HG03139 (cell line): Measurements from ENCODE around the gene KATNAL1.
"Not testable (repeated sequence)": the region's sequence is repeated elsewhere in the genome, so short reads cannot be mapped to it uniquely, and the experiment has no call there.

Source experiments
- ATAC-seq: cut with Tn5 transposase; IDR thresholded peaks from one replicate; pipeline ENCODE4 v1.9.1; 2021; ENCODE audit not compliant: unreplicated experiment

Gene KATNAL1

DNA sequence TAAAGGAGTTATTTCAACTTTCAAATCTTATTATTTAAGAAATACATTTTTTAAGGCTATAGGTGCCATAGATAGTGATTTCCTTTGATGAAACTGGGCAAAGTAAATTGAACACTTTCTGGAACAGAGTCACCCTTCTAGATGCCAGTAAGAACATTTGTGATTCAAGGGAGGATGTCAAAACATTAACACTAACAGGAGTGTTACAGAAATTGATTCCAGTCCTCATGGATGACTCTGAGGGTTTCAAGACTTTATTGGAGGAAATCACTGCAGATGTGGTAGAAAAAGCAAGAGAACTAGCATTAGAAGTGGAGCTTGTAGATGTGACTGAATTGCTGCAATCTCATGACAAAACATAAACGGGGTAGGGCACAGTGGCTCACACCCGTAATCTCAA is 12.2 kb downstream of the KATNAL1 start:
- ATAC-seq: no peak

DNA sequence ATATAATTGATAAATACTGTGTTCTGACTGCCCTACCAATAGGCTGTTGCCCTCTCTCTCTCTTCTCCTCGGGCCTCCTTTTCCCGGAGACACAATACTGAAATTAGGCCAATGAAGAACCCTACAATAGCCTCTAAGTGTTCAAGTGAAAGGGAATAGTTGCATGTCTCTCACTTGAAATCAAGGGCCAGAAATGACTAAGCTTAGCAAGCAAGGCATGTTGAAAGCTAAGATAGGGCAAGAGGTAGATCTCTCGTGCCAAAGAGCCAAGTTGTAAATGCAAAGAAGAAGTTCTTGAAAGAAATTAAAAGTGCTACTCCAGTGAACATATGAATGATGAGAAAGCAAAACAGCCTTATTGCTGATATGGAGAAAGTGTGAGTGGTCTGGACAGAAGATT is 13.3 kb downstream of the KATNAL1 start:
- no peak for ATAC-seq

DNA sequence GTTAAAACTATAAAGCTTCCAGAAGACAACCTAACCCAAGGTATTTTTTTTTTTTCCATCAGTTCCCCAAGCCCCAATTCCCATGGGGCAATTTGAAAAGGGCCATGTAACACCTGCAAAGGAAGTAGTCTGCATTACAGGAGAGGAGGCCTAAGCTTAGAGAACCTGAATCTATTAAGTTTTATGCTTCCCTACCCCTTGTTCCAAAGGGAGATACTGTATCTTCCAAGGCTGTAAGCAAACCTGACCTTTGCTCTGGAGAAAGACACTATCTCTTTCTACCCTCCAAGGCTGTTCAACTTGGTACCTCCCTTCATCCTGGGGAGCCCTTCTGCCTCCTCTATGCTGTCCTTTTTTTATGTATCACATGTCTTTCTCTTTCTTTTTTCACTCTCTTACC is 15.0 kb downstream of the KATNAL1 start:
- no peak for ATAC-seq

DNA sequence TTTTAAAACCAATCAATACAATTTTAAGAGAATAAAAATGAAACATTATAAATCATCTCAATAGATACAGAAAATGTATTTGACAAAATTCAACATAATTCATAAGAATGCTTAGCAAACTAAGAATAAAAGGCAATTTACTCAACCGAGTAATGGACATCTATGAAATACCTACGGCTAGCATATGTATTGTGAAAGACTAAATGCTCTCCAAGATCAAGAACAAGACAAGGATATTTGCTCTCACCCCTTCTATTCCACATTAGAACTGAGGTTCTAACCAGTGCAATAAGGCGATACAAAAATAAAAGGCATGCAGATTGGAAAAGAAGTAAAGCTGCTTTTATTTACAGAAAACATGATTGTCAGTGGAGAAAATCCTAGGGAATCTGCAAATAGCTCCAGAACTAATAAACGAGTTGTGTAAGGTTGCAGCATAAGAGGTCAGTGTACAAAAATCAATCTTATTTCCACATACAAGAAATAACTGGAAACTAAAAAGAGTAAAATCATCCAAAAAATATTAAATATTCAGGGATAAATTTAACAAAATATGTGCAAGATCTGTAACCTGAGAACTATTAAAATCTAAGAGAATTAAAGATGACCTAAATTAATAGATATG is 16.4 kb downstream of the KATNAL1 start:
- ATAC-seq: no peak

DNA sequence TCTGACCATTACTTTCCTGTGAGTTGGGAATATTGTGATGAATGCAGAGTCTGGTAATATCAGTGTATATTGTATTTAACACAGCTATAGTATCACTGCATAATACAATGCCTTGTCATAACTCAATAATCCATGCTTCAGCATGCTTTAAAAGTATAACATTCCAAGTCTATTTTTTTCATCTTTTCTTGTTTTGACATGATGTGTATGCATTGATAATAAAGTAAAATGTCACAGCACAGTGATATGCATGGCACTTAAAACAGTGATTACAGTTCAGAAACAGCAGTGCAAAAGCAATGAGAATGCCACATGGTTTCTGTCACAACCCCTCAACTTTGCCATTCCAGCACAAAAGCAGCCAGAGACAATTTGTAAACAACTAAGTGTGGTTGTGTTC is 17.8 kb downstream of the KATNAL1 start:
- ATAC-seq: no peak

DNA sequence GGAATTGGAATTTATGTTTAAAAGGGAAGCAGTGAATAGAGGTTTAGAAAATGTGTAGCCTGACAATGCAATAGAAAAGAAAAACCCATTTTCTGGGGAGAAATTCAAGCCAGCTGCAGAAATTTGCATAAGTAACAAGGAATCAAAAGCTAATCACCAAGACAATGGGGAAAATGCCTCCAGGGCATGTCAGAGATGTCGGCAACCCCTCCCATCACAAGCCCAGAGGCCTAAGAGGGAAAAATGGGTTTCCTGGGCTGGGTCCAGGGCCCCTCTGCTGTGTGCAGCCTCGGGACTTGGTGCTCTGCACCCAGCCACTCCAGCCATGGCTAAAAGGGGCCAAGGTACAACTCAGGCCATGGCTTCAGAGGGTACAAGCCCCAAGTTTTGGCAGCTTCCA is 21.3 kb downstream of the KATNAL1 start:
- ATAC-seq: not testable (repeated sequence)

DNA sequence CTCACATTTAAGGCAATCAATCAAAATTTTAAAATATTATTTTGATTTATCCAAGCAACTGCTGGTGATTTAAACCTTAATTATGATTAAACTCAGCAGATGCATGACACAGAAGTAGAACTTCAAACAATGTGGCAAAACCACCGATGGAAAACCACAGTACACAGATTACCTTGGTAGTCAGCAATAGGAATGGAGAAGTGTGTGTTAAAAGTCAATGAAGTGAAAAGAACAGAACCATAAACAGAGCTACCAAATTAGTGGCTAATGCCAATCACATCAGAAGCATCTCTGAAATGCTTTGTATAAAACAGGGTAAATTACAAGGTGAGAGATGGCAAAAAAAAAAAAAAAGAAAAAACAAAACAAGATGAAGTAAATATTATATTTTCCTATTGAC is 31.2 kb downstream of the KATNAL1 start:
- ATAC-seq: no peak

DNA sequence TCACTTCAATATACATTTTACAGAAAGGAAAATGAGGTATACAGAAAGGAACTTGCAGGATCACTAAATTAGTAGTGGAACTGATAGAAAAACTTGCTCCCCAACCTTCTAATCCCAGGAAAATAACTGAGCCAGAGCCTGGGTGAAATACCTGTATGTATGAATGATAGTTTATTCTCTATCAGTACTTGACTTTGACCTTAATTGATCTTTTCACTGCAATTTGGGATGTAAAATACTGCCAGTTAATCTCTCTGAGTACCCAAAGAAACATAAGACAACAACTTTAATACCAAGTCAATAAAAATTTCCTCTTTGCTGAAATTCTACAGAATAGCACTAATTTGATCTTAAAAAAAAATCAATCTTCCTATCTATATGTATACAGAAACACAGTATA is 33.3 kb downstream of the KATNAL1 start:
- ATAC-seq: no peak

DNA sequence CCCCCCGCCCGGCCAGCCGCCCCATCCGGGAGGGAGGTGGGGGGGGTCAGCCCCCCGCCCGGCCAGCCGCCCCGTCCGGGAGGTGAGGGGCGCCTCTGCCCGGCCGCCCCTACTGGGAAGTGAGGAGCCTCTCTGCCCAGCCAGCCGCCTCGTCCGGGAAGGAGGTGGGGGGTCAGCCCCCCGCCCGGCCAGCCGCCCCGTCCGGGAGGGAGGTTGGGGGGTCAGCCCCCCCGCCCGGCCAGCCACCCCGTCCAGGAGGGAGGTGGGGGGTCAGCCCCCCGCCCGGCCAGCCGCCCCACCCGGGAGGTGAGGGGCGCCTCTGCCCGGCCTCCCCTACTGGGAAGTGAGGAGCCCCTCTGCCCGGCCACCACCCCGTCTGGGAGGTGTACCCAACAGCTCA is 37.3 kb downstream of the KATNAL1 start:
- ATAC-seq: not testable (repeated sequence)

DNA sequence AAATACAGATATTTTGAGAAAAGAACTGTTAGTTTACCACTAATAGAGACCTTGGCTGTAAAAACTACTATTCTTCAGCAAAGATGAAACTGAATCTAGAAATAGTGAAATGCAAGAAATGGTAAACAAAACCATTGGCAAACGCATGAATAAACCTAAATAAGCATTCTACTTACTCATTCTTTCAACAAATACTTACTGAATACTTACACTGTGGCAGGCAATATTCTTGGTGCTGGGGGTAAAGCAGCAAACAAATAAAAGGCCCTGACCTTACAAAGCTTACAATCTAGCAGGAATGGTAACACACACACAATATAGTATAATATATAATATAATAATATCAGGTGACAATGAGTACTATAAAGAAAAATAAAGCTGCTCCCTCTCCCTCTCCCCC is 38.7 kb downstream of the KATNAL1 start:
- no peak for ATAC-seq

DNA sequence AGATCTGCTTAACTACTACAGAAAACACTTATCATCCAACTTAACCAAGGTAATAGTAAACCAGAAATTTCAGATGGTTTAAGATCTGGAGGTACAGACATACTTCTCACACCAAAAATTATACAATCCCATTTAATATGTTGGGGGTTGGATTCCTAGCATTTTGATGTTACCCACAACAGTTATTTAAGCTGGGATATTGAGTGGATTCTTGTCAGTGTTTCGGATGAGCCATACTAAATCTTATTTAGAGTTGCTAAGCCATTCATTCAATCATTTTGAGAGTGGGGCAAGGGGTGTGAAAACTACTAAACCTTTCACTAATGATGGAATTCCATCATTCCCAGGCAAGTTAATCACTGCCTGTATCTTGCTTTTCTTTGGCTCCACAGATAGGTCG is 40.6 kb downstream of the KATNAL1 start:
- ATAC-seq: no peak

DNA sequence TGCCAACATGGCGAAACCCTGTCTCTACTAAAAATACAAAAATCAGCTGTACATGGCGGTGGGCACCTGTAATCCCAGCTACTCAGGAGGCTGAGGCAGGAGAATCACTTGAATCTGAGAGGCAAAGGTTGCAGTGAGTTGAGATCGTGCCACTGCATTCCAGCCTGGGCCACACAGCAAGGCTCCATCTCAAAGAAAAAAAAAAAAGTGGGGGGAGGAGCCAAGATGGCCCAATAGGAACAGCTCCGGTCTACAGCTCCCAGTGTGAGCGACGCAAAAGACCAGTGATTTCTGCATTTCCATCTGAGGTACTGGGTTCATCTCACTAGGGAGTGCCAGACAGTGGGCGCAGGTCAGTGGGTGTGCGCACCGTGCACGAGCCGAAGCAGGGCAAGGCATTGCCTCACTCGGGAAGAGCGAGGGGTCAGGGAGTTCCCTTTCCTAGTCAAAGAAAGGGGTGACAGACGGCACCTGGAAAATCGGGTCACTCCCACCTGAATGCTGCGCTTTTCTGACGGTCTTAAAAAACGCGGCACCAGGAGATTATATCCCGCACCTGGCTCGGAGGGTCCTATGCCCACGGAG is 48.1 kb downstream of the KATNAL1 start:
- not testable (repeated sequence) for ATAC-seq

DNA sequence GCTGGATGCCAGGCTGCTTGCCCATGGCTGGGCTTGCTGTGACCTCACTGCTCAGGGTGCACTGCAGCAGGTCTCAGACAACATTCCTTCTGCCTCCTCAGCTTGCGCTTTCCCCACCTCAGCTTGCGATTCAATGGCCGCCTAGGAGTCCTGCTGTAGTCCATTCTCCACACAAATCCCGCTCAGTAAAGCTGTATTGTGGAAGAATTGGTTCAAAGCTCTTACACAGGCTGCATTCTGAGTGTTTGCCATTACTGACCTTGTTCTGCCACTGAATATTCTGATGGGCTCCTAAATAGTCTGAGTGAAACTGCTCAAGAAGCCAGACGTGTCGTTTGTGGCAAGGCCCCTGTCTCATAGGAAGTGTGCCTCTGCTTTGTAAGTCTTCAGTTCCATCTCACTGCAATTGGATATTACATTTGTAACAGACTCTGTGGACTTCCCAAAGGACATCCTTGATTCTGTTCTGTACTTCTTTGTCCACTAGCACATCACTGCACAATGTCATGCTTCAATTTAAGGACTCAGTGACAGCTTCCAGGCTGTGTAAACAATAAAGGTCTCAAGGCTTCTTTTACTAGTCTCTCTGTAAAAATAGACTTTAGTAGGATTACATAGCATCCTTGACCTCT is 49.8 kb downstream of the KATNAL1 start:
- no peak for ATAC-seq

DNA sequence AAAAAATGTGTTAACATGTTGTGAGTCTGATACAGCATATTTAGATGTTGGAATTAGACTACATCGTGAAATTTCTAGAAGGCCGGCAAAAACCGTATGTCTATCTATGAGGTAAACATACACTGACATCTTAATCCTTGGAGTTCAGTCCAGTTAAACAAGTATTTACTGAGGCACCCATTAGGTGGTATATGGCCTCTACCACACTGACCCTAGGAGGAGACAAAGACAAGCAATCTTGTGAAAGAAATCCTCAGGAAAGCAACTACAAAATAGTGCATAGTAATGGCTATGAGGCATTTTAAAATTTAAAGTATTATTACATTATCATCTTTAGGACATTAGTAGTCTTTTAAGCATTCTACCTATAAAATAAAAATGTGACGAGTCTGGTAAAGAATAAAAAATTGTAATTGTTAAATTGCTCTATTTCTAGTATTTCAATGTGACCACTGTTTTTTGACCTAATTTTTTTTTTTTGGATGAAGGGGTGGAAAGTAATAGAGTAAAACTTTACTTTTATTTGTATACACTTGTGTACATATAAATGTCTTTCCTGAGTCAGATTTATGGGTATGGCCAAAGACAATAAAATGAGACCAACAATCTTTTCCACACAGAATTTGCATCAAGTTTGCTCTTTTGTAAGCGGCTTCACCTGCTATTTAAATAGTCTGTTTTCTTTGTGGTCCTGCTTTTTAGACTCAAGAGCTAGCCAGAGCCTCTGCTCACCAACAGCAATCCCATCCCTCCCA is 50.5 kb downstream of the KATNAL1 start:
- no peak for ATAC-seq

DNA sequence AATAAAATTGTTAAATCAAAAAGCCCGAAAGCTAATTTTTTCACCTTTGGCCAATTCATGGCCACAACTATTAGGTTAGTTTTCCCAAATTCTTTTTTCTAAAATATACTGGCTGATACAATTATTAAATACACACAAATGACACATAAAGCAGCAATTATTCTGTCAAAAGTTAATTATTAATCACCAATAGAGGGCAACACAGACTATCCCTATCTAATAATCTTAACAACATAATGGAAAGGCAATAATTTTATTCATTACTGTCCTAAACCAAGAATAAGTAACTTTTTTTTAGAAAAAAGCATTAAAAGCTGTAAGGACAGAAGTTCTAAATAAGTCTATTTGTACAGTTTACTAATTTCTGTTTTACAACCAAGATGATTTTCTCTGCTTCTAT is 51.7 kb downstream of the KATNAL1 start:
- ATAC-seq: no peak

DNA sequence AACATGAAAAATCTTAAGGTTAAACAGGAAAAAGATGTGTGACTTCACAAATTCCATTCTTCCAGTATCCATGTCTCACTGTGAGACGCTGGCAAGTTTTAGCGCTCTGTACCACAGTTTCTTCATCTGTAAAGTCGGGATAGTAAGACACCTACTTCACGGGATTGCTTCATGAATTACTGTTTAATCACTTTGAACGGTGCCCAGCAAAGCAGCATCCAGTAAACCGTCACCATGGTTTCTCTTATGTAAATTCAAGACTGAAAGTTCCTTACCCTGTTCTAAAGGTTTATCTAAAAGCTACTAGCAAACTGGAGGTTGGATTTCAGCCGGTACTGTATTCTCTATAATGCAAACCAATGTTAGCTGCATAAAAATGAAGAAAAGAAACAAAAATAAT is 53.5 kb downstream of the KATNAL1 start:
- no peak for ATAC-seq

DNA sequence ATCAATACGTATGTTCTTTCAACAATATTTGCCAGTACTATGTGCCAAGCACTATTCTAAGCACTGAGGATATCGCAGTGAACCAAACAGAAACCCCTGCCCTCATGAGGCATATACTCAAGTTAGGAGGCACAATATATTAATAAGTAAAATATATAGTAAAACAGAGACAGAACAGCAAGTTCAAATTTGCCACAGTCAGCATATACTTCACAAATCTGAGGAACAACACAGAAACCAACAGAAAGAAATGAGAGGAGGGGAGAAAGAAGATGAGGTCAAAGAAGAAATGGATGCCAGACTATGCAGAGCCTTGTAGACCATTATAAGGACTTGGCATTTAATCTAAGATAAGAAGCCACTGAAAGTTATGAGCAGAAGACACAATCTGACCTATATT is 59.9 kb downstream of the KATNAL1 start:
- no peak for ATAC-seq

DNA sequence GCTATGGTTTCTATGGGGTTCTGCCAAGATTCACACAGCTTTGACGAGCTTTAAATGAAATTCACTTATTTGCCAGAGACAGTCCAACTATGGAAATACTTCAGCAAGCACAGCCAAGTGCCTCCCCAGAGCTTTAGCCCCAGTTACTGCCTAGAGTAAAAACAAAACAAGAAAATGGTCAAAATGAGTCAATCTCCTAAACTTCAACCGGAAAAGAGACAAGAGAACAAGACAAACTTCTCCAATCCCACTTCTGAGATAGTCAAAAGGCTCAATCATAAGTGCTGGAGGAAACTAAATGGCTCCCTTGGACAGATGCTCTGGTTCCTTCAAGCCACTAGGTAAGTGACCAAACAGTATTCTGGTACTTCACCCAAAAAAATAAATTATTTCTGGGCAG is 65.8 kb downstream of the KATNAL1 start:
- peak; percentile 65 for ATAC-seq

DNA sequence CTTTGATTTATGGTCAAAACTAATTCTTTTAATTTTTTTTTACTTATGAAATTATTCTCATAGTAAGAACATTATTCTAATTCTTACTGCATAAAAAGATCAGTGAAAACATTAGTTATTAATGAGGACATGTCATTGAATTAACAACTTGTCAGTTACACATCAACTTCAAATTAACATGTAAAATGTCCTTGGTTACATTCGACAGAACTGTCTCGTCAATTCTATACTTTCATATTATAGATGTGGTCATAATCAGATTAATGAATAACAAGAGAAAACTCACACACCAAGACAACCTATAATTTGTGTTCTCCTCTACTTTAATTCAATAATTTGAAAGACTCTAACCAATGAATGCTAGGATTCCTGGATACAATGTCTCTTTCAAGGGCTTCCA is 66.7 kb downstream of the KATNAL1 start:
- no peak for ATAC-seq

DNA sequence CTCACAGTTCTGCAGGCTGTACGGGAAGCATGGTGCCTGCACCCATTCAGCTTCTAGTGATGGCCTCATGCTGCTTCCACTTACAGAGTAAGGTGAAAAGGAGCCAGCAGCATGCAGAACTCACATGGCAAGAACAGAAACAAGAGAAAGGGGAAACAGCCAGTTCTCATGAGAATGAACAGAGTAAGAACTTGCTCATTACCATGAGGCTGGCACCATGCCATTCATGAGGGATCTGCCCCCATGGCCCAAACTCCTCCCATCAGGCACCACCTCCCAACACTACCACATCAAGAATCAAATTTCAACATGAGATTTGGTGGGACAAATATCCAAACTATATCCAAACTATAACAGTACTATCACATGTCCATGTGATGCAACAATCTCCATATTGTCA is 72.1 kb downstream of the KATNAL1 start:
- no peak for ATAC-seq

DNA sequence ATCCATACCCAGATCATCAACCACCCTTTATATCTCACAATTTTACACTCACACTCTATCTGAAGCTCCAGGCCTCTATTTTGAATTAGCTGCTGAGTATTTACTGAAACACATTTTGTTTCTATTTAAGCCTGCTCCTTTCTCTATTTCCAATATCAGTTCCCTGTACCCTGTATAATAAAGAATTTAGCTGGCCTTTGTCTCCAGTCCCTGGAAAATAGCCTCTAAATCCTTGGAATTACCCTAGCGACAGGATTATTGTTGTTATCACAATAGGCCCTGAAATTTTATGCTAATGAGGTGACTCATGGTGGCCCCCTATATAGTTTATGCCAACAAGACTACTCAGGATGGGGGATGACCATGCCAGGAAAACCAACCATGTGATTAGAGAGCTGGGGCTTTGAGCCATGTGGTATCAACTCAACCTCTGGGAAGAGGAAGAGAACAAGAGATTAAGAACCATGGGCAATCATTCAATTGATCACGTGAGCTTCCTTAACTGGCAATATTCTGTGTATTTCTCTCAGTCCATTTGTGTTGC is 72.7 kb downstream of the KATNAL1 start:
- ATAC-seq: no peak

DNA sequence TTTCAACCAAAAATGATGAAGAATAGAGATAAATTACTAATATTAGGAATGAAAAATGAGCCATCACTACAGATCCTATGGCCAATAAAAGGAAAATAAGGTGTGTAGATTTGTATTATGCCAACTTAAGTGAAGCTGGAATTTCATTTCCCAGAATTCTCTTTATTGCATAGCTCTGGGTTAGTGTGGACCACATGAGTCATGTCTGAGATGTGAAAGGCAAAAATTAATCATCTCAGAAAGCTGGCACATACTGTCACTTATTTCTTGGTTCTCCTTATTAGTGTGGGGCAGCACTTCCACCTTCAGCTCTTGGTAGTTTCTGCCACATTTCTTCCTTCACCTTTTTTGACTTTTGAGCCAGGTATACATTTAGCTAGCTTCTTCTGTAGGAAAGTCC is 82.6 kb downstream of the KATNAL1 start:
- no peak for ATAC-seq
